GM10266 (cell line): Measurements from ENCODE around the gene GLP2R.
"Not testable (repeated sequence)": the region's sequence is repeated elsewhere in the genome, so short reads cannot be mapped to it uniquely, and the experiment has no call there.

Source experiments
- DNase-seq: peaks from one replicate; pipeline ENCODE4 v3.0.0; 2012; ENCODE audit errors: extremely low spot score
- TF ChIP-seq, protein P1 (sequence below): IDR thresholded peaks from 2 replicates; pipeline ENCODE4 v1.5.1; 2012; ENCODE audit warnings: mild to moderate bottlenecking, low read depth; ENCODE audit not compliant: control insufficient read depth, insufficient read depth; ENCODE audit errors: missing control alignments

The GLP2R gene, protein sequence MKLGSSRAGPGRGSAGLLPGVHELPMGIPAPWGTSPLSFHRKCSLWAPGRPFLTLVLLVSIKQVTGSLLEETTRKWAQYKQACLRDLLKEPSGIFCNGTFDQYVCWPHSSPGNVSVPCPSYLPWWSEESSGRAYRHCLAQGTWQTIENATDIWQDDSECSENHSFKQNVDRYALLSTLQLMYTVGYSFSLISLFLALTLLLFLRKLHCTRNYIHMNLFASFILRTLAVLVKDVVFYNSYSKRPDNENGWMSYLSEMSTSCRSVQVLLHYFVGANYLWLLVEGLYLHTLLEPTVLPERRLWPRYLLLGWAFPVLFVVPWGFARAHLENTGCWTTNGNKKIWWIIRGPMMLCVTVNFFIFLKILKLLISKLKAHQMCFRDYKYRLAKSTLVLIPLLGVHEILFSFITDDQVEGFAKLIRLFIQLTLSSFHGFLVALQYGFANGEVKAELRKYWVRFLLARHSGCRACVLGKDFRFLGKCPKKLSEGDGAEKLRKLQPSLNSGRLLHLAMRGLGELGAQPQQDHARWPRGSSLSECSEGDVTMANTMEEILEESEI

DNA sequence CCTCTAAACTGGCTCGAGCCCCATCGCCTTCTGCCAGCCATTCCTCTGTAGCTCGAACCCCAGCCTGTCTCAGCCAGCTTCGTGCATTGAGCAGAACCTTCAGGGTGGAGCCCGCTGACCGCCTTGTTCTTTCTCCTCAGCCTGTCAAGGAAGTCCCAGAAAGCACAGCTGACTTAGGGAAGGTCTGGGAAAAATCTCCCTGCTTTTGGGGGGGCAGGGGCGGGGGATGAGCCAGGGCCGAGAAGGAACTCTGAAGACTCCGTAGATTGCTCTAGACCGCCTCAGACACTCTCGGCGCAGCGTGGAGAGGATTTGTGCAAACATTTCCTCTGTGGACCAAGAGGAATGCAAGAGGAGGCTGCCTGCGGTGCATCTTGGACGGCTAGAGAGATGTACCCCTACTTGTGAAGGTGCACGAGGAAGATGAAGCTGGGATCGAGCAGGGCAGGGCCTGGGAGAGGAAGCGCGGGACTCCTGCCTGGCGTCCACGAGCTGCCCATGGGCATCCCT is at the start of gene GLP2R:
Gene GLP2R, plus strand, starts transcription at position 284 of the 510 bp plus-strand sequence. Its CDS starts 140 bp downstream, at position 424.
- TF ChIP-seq, protein P1, sequence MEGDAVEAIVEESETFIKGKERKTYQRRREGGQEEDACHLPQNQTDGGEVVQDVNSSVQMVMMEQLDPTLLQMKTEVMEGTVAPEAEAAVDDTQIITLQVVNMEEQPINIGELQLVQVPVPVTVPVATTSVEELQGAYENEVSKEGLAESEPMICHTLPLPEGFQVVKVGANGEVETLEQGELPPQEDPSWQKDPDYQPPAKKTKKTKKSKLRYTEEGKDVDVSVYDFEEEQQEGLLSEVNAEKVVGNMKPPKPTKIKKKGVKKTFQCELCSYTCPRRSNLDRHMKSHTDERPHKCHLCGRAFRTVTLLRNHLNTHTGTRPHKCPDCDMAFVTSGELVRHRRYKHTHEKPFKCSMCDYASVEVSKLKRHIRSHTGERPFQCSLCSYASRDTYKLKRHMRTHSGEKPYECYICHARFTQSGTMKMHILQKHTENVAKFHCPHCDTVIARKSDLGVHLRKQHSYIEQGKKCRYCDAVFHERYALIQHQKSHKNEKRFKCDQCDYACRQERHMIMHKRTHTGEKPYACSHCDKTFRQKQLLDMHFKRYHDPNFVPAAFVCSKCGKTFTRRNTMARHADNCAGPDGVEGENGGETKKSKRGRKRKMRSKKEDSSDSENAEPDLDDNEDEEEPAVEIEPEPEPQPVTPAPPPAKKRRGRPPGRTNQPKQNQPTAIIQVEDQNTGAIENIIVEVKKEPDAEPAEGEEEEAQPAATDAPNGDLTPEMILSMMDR: no peak
- DNase-seq: no peak

DNA sequence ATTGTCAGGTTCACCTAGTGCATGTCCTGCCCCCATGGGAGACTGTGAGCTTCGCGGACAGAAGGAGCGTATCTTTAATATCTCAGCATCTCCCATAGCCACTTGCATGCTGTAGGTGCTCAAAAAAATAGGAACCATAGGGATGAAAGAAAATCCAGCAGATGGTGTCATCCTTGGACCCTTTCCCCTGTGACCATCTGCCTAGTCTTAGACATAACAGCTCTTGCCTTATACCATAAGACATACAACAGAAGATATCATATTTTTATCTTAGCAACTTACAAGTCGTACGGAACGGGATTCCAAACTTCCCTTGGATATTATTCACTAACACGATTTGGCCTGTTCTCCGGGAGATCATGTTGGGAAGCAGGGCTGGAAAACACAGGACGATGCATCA is 48.8 kb upstream of the GLP2R start:
- TF ChIP-seq, protein P1: no peak
- no peak for DNase-seq

DNA sequence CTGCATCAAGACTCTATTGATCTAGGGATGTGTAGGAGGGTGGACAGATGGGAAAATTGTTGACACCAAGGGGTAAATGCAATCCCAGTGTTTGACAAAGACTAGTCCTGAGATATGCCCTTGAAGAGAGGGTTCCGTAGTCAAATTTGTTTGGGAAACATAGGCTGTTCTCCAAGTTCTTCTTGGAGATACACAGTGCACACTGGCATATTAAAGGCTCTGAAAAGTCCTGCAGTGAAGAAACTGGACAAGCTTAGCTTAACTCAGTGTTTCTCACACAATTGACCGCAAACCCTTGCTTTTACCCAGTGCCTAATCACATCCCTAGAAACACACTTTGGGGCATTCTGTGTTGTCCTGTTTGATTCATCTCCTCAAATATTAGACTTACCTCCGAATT is 45.2 kb upstream of the GLP2R start:
- DNase-seq: no peak
- TF ChIP-seq, protein P1: no peak

DNA sequence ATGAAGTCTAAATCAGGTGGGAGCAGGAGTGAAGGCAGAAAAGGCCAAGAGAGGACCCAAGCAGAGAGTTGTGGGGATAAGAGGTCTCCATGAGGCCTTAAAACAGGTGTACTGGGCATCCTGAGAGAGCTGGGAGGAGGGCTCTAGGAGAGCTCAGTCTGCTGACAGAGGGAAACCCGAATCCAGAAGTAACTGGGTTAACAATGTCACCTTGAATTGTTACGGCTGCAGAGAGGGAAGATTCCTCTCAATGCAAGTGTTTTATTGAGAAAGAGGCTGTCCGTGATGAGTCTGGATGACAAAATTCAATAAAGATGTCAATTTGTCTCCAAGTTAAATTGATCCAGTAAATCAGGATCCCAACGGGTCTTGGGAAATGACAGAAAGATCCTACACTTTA is 42.7 kb upstream of the GLP2R start:
- DNase-seq: no peak
- TF ChIP-seq, protein P1: no peak

DNA sequence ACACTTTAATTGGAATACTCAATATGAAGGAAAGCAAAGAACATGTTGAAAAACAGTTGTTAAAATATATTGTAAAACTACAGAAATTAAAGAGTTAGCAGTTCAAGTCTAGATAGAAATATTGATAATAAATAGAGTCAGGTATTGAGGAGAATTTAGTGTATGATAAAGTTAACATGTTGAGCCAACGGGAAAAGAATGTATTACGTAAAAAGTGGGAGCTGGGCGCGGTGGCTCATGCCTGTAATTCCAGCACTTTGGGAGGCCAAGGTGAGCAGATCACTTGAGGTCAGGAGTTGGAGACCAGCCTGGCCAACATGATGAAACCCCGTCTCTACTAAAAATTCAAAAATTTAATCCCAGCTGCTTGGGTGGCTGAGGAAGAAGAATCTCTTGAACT is 42.3 kb upstream of the GLP2R start:
- DNase-seq: not testable (repeated sequence)

DNA sequence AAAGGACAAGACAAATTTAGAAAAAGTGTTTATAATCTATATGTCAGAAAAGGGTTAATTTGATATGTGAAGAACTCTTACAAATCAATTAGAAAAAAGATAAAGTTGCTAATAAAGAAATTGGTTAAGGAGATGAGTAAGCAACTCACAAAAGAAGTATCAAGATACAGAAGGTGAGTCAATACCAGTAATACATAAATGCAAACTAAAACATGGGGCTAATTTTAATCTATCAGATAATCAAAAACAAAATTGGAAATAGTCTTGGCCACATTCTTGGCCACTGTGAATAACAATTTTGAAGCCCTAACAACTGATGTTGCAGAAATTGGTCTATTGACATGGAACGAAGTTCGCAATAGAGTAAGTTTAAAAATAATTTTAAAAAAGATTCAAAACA is 41.2 kb upstream of the GLP2R start:
- no peak for DNase-seq
- TF ChIP-seq, protein P1: no peak

DNA sequence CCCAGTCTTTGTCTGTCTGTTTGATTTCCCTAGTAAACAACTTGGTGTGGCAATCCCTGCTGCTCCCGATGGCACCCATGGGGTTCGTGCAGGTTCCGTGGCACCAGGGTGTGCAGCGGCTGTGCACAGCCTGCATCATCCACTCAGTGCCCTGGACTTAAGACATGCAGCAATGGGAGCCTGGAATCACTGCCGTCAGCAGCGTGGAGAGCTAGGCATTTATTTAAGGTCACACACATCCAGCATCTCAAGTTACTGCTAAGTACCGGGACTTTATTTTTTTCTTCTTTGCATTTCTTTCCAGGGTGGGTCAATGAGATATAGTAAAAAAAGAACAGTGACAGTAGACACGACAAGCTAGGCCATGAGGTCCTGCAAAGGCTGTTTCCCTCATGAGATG is 37.1 kb upstream of the GLP2R start:
- DNase-seq: no peak
- TF ChIP-seq, protein P1: no peak
